Neutrophil (primary cell): Measurements from ENCODE around the gene GALNT17.

Source experiments
- H3K27ac ChIP-seq: fragments of 200-600 bp; sonication (generic); 2 replicates; pipeline ENCODE4 v1.5.1; 2016; ENCODE audit warnings: mild to moderate bottlenecking, moderate library complexity
- H3K27me3 ChIP-seq: fragments of 200-600 bp; sonication (generic); 2 replicates; pipeline ENCODE4 v1.6.0; 2016; ENCODE audit warnings: mild to moderate bottlenecking
- H3K36me3 ChIP-seq: fragments of 200-600 bp; sonication (generic); 2 replicates; pipeline ENCODE4 v1.5.1; 2017
- H3K4me1 ChIP-seq, 2 experiments: fragments of 200-600 bp in 1 of 2; sonication (generic) in 1 of 2; 1 replicate in 1 of 2; 2 replicates in 1 of 2; pipeline versions ENCODE4 v1.5.1 to v1.6.1; 2013 to 2016; ENCODE audit warnings: low read depth in 1 of 2, low read length in 1 of 2, mild to moderate bottlenecking in 1 of 2, moderate library complexity in 1 of 2; ENCODE audit not compliant: control insufficient read depth in 1 of 2, insufficient read depth in 1 of 2
- H3K4me3 ChIP-seq, 2 experiments: fragments of 200-600 bp in 1 of 2; sonication (generic) in 1 of 2; 1 replicate in 1 of 2; 2 replicates in 1 of 2; pipeline ENCODE4 v1.5.1; 2013 to 2016; ENCODE audit warnings: low read depth in 1 of 2, low read length in 1 of 2, mild to moderate bottlenecking in 1 of 2, moderate library complexity in 1 of 2
- H3K9me3 ChIP-seq: fragments of 200-600 bp; sonication (generic); 2 replicates; pipeline ENCODE4 v1.5.1; 2016
- CTCF ChIP-seq: fragments of 200-600 bp; sonication (generic); IDR thresholded peaks from 2 replicates; pipeline ENCODE4 v1.5.1; 2016; ENCODE audit warnings: antibody characterized with exemption

The GALNT17 gene

DNA sequence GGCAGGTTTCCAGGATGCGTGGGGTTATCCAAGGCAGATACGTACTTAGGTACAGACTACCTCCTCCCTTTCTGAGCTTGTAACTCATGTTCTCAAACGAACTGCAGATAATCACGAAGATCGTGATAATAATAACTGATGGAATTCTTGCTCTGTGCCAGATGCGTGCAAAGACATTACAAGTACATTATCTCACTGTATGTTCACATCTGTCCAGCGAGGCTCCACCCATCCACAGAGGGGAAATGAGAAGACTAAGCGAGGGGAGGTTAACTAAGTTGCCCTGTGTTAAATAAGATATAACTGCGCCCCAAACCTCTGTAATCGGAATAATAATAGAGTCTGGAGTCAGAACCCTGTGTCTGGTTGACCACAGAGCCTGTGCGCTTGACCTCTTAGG, 1.9 kb downstream of the GALNT17 start:
- H3K36me3 ChIP-seq, result no peaks in the 10 kb centered on the region
- H3K4me1 ChIP-seq, result no peaks in the 10 kb centered on the region
- H3K27me3 ChIP-seq, result peaks cover 57% of the 10 kb centered on the region
- H3K4me3 ChIP-seq, result no peak overlapping the region
- no peaks in the 10 kb centered on the region for H3K9me3 ChIP-seq
- TF ChIP-seq CTCF, result no peak
- no peak overlapping the region for H3K27ac ChIP-seq

GRCh38 chr7:71135116-71135515, 3.2 kb downstream of the GALNT17 start:
- Histone ChIP-seq H3K36me3 (no peaks in the 10 kb centered on the region), H3K27me3 (peaks cover 44% of the 10 kb centered on the region)

DNA sequence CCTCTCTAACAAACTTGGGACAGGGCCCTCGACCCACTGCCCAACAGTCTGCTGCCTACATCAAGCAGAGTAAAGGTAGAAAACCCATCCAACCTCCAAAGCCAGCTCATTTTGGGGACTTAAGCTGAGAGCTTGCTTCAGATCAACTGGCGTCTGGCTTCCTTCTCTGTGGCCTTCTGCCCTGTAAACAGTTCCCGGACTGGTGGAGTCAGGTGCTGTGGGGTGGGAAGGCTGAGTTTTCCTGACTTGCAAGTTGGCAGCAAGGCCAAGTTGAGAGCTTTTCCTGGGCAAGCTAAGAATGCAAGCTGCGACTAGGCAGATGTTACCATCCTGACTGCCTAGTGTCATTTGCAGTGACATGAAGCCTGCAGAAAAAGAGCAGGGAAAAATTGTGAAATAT, 3.7 kb downstream of the GALNT17 start:
- H3K36me3 ChIP-seq, result no peaks in the 10 kb centered on the region
- TF ChIP-seq CTCF, result no peak
- no peak overlapping the region for H3K4me3 ChIP-seq
- peaks cover 39% of the 10 kb centered on the region for H3K27me3 ChIP-seq
- H3K4me1 ChIP-seq, result no peaks in the 10 kb centered on the region
- no peak overlapping the region for H3K27ac ChIP-seq
- H3K9me3 ChIP-seq, result no peaks in the 10 kb centered on the region

More at GRCh38 chr7:71135116-71135515, 3.2 kb downstream of the GALNT17 start:
- Histone ChIP-seq H3K27ac (no peak overlapping the region), H3K9me3 (no peaks in the 10 kb centered on the region), H3K4me3 (no peak overlapping the region), H3K4me1 (no peaks in the 10 kb centered on the region)
- no peak for TF ChIP-seq CTCF

GRCh38 chr7:71137479-71137878, 5.5 kb downstream of the GALNT17 start:
- H3K36me3 ChIP-seq, result no peaks in the 10 kb centered on the region
- no peak overlapping the region for H3K27ac ChIP-seq
- no peak overlapping the region for H3K4me3 ChIP-seq
- peaks cover 21% of the 10 kb centered on the region for H3K27me3 ChIP-seq
- H3K4me1 ChIP-seq, result no peaks in the 10 kb centered on the region
- no peak for TF ChIP-seq CTCF
- no peaks in the 10 kb centered on the region for H3K9me3 ChIP-seq

DNA sequence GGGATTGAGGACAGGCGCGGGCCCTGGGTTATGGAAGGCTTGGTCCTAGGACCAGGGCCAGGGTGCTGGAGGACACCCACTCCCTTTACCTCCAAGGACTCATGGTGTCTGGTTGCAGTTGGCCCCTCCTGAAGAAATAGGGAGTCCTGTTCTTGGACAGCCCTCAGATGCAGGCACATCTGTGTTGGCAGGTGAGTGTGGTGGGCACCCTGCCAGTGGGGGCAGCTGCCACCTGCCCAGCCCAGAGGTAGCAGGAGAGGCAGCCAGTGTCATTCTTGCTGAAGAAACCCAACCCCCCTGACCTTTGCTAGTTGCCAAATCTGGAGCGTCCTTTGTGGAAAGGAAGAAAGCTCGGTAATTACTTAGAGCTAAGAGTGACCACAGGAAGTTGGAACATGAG, 8.3 kb downstream of the GALNT17 start:
- Histone ChIP-seq H3K4me3 (no peak overlapping the region), H3K4me1 (no peaks in the 10 kb centered on the region), H3K27me3 (no peaks in the 10 kb centered on the region), H3K27ac (no peak overlapping the region), H3K9me3 (no peaks in the 10 kb centered on the region), H3K36me3 (no peaks in the 10 kb centered on the region)
- TF ChIP-seq CTCF, result no peak

DNA sequence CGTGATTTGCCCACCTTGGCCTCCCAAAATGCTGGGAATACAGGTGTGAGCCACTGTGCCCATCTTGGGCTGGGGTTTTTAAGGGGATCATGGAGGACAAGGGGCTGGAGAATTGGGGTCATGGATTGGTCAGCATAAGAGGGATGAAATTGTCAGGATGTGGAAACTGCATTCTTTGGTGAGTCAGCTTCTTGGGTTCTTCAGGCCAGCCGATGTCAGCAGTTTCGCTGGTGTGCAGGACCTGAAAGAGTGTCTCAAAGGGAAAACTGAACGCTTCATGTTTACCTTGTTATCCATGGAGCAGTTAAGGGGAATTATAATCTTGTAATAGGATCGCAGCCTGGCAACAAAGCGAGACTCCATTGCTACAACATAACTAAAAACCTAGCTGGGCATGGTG, 13.0 kb downstream of the GALNT17 start:
- H3K4me1 ChIP-seq, result no peaks in the 10 kb centered on the region
- no peaks in the 10 kb centered on the region for H3K36me3 ChIP-seq
- H3K4me3 ChIP-seq, result no peak overlapping the region
- no peak for TF ChIP-seq CTCF
- H3K27me3 ChIP-seq, result no peaks in the 10 kb centered on the region
- H3K27ac ChIP-seq, result no peak overlapping the region
- no peaks in the 10 kb centered on the region for H3K9me3 ChIP-seq
